Measurements from ENCODE around the gene MAST2.

MAST2 gene

GRCh38 chr1:46080257-46080656, 276.8 kb downstream of the MAST2 start:
- no peak for DNase-seq

DNA sequence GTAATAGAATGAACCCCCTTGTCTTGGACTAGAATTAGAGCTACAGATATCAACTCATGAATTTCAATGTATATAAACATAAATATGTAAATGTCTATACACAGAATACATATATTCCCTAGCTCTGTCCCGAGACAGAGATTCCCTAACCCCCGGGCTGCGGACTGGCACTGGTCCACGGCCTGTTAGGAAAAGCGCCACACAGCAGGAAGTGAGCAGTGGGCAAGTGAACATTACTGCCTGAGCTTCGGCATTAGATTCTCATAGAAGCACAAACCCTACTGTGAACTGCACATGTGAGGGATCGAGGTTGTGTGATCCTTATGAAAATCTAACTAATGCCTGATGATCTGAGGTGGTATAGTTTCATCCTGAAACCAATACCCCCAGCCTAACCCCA, 277.8 kb downstream of the MAST2 start:
- DNase-seq = no peak

GRCh38 chr1:46081619-46082018, 278.2 kb downstream of the MAST2 start:
- no peak for DNase-seq

DNA sequence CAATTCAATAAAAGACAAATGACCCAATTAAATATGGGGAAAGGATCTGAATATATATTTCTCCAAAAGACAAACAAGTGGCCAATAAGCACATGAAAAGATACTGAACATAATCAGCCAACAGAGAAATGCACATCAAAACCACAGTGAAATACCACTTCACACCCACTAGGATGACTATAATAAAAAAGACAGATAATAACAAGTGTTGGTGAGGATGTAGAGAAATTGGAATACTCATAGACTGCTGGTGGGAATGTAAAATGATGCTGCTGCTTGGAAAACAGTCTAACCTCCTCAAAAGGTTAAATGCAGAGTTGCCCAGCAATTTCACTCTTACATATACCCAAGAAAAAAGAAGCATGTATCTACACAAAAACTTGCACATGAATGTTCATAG, 280.2 kb downstream of the MAST2 start:
- no peak for DNase-seq

DNA sequence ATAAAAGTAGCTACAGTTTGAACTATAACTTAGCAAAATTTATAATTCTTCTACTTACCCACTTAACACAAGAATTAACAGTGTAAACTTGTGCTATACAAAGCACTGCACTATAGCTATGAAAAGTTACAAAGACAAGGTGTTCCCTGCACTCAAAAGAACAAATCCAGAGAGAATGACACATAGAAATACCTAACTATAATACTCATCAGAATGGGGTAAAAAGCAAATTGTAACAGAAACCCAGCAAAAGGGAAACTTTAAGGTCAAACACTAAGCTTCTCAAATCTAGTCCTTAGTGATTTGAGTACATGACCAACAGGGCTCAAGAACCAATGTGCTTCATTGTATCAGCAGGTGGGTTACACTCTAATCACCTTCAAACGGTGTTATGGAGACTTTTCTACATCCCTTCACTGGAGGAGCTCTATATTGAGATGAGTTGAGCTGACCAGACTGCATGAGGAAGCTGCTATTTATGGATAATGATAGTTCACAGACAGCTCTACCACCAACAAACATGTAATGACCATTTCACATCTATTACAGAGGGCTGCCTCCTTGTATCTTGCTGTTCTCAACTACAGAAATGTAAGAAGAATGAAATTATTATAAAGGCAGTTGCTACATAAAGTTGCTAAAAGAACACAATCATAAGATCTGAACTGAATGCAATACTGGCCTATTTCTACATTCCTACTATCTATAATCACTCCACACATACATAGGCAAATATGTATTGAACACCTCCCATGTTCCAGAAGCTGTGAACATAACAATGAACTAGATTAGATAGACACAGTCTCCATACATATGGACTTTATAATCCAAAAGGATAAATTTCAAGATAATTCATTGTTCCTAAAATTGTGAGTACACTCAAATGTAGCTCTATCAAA, 281.4 kb downstream of the MAST2 start:
- DNase-seq = no peak

All from activated CD4-positive, alpha-beta T cell treated with anti-CD3 and anti-CD28 coated beads, Interleukin-2, amount 50 U/mL, for 4 hours (primary cell).